HCT116 (cell line): ENCODE data around the gene NPPB. TPM values are rescaled to one million over a fixed set of nuclear protein-coding genes. Genes with fewer than 3 reads are reported as not detected.

Source experiments
- ATAC-seq: fragments of 200-7000 bp; cut with Tn5 transposase; 2 replicates; pipeline ENCODE4 v1.9.1; 2020; ENCODE audit warnings: mild to moderate bottlenecking, moderate library complexity
- BruUV-seq: library from RNA; stranded (reverse); fragments of 400-500 nt; replicated peaks from 2 replicates; lab custom pipeline; 2021; lab: Mats Ljungman, UMichigan
- CTCF ChIA-PET: fragments of 300-600 bp; sonication (Branson Sonifier 250); formaldehyde crosslinking; loops from one replicate; lab custom pipeline; 2021; ENCODE audit warnings: antibody characterized with exemption; lab: Charles Lee
- POLR2A ChIA-PET: fragments of 300-600, 350-600 bp; sonication (Branson Sonifier 250); formaldehyde crosslinking; loops from one replicate; lab custom pipeline; 2021; ENCODE audit warnings: antibody characterized with exemption; lab: Charles Lee
- RAD21 ChIA-PET, 2 experiments: fragments of 300-600 bp; sonication (Branson Sonifier 250); formaldehyde crosslinking; loops; one replicate each; lab custom pipeline; 2023; ENCODE audit warnings: low total read pairs in 2 of 2; ENCODE audit not compliant: uncharacterized antibody in 2 of 2, unreplicated experiment in 2 of 2, low non-redundant PET in 1 of 2; lab: Charles Lee
- DNase-seq: peaks from one replicate; pipeline ENCODE4 v3.0.0-alpha.2; 2010; ENCODE audit warnings: low read depth, low spot score
- H2AFZ ChIP-seq: fragments of 200-600 bp; shearing (Covaris generic), sonication (generic); 2 replicates; pipeline ENCODE4 v1.6.1; 2017; ENCODE audit warnings: low read depth, mixed run types, mixed read lengths, antibody characterized with exemption, low read length; ENCODE audit not compliant: poor library complexity, severe bottlenecking
- H3K27ac ChIP-seq: 2 replicates; pipeline ENCODE4 v1.5.1; 2012; ENCODE audit warnings: low read depth, low read length
- H3K27me3 ChIP-seq: fragments of 200-600 bp; sonication (generic); 2 replicates; pipeline ENCODE4 v1.6.1; 2016; ENCODE audit warnings: mixed run types, low read length, mixed read lengths; ENCODE audit not compliant: insufficient read depth
- H3K36me3 ChIP-seq, 2 experiments: fragments of 200-500 bp in 1 of 2; fragments of 200-600 bp in 1 of 2; sonication (Bioruptor generic) in 1 of 2; sonication (generic) in 1 of 2; 2 replicates each; pipeline versions ENCODE4 v1.5.1 to v1.6.1; 2014 to 2016; ENCODE audit warnings: low read length in 2 of 2, inconsistent platforms in 1 of 2, mixed read lengths in 1 of 2, mixed run types in 1 of 2; ENCODE audit not compliant: insufficient read depth in 2 of 2, control insufficient read depth in 1 of 2
- H3K4me1 ChIP-seq, 2 experiments: fragments of 200-600 bp in 1 of 2; sonication (generic) in 1 of 2; 2 replicates each; pipeline versions ENCODE4 v1.5.1 to v1.6.1; 2012 to 2017; ENCODE audit warnings: low read length in 2 of 2, inconsistent platforms in 1 of 2, mild to moderate bottlenecking in 1 of 2, mixed read lengths in 1 of 2, mixed run types in 1 of 2, moderate library complexity in 1 of 2; ENCODE audit not compliant: insufficient read depth in 2 of 2, control insufficient read depth in 1 of 2
- H3K4me2 ChIP-seq: fragments of 200-600 bp; sonication (generic); 2 replicates; pipeline ENCODE4 v1.6.1; 2017; ENCODE audit warnings: mixed run types, low read length, mixed read lengths
- H3K4me3 ChIP-seq, 2 experiments: fragments of 200-600 bp in 1 of 2; sonication (generic) in 1 of 2; replicated peaks in 1 of 2; 2 replicates each; pipeline ENCODE4 v1.5.1; 2011 to 2016; ENCODE audit warnings: low read length in 2 of 2, control low read depth in 1 of 2, low read depth in 1 of 2, mild to moderate bottlenecking in 1 of 2, mixed read lengths in 1 of 2, mixed run types in 1 of 2
- H3K79me2 ChIP-seq: fragments of 200-600 bp; sonication (generic); 2 replicates; pipeline ENCODE4 v1.6.1; 2017; ENCODE audit warnings: mild to moderate bottlenecking, mixed run types, low read length, moderate library complexity, mixed read lengths; ENCODE audit not compliant: insufficient read depth
- H3K9ac ChIP-seq: fragments of 200-600 bp; sonication (generic); 2 replicates; pipeline ENCODE4 v1.6.1; 2016; ENCODE audit warnings: low read length, mixed read lengths
- H3K9me2 ChIP-seq: fragments of 200-600 bp; sonication (generic), shearing (Covaris generic); 2 replicates; pipeline ENCODE4 v1.6.1; 2017; ENCODE audit warnings: mixed run types, mild to moderate bottlenecking, moderate library complexity; ENCODE audit not compliant: insufficient read depth
- H3K9me3 ChIP-seq, 2 experiments: fragments of 200-500 bp in 1 of 2; fragments of 200-600 bp in 1 of 2; sonication (Bioruptor generic) in 1 of 2; sonication (generic) in 1 of 2; 2 replicates each; pipeline ENCODE4 v1.6.1; 2014 to 2017; ENCODE audit warnings: low read length in 2 of 2, mixed read lengths in 2 of 2, inconsistent platforms in 1 of 2, low read depth in 1 of 2, mild to moderate bottlenecking in 1 of 2, mixed run types in 1 of 2, moderate library complexity in 1 of 2; ENCODE audit not compliant: control insufficient read depth in 1 of 2, insufficient read depth in 1 of 2
- H4K20me1 ChIP-seq: fragments of 200-600 bp; sonication (generic), shearing (Covaris generic); 2 replicates; pipeline ENCODE4 v1.6.1; 2017; ENCODE audit warnings: mixed run types, mild to moderate bottlenecking, moderate library complexity; ENCODE audit not compliant: insufficient read depth
- CEBPB ChIP-seq: IDR thresholded peaks from 2 replicates; pipeline ENCODE4 v1.6.1; 2012; ENCODE audit warnings: low read depth
- EGR1 ChIP-seq: IDR thresholded peaks from 2 replicates; pipeline ENCODE4 v1.6.1; 2012; ENCODE audit warnings: low read depth
- ELF1 ChIP-seq: IDR thresholded peaks from 2 replicates; pipeline ENCODE4 v1.6.1; 2012; ENCODE audit warnings: low read depth, borderline replicate concordance
- EZH2phosphoT487 ChIP-seq: fragments of 200-600 bp; IDR thresholded peaks from 2 replicates; pipeline ENCODE4 v1.6.1; 2018; ENCODE audit warnings: antibody characterized with exemption, borderline replicate concordance
- FOSL1 ChIP-seq: IDR thresholded peaks from 2 replicates; pipeline ENCODE4 v1.6.1; 2012; ENCODE audit warnings: low read depth
- JUND ChIP-seq: IDR thresholded peaks from 2 replicates; pipeline ENCODE4 v1.6.1; 2012
- RAD21 ChIP-seq: IDR thresholded peaks from 2 replicates; pipeline ENCODE4 v1.6.1; 2012; ENCODE audit warnings: low read depth, mild to moderate bottlenecking
- TCF7L2 ChIP-seq: IDR thresholded peaks from 2 replicates; pipeline ENCODE4 v1.7.0; 2011; ENCODE audit warnings: borderline replicate concordance, inconsistent platforms; ENCODE audit not compliant: insufficient read depth, insufficient read length; ENCODE audit errors: extremely low read depth
- ZFX ChIP-seq: fragments of 450-650 bp; IDR thresholded peaks from 2 replicates; pipeline ENCODE4 v1.6.1; 2017
- ZNF274 ChIP-seq: fragments of 200-500 bp; sonication (Bioruptor generic); IDR thresholded peaks from 2 replicates; pipeline ENCODE4 v1.6.1; 2014; ENCODE audit warnings: mild to moderate bottlenecking, low read depth, low read length, inconsistent platforms
- intact Hi-C: fragments of 100-400 bp; cut with micrococcal nuclease; formaldehyde crosslinking; loops from 2 replicates; pipeline ENCODE4 v1.10.0; 2022
- total RNA-seq: library from RNA; stranded (reverse); gene quantifications from one replicate; pipeline ENCODE4 v1.2.1, GENCODE V29; 2021; ENCODE audit not compliant: unreplicated experiment
- TF ChIP-seq, protein P1 (sequence below), 3 experiments: fragments of 200-600 bp in 1 of 3; sonication (generic) in 1 of 3; IDR thresholded peaks in 2 of 3; conservative IDR thresholded peaks in 1 of 3; 2 replicates each; pipeline ENCODE4 v1.5.1; 2012 to 2017; ENCODE audit warnings: low read depth in 2 of 3, low read length in 2 of 3, antibody characterized with exemption in 1 of 3, borderline replicate concordance in 1 of 3, control low read depth in 1 of 3, mild to moderate bottlenecking in 1 of 3, mixed read lengths in 1 of 3, mixed run types in 1 of 3, moderate library complexity in 1 of 3; ENCODE audit not compliant: insufficient read depth in 1 of 3
- TF ChIP-seq, protein P2 (sequence below): IDR thresholded peaks from 2 replicates; pipeline ENCODE4 v1.6.1; 2012

Gene NPPB
- total RNA-seq, 1 experiment from 2014 or later: not detected

DNA sequence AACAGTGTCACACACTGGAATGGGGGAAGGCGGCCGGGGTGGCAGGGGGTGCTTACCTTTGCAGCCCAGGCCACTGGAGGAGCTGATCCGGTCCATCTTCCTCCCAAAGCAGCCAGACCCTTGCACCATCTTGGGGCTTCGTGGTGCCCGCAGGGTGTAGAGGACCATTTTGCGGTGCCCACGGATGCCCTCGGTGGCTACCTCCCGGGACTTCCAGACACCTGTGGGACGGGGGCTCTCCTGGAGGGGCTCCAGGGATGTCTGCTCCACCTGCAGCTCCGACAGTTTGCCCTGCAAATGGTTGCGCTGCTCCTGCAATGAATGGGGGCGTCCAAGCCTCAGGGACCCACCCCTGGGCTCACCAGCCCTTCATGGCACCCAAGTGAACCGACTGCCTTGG is 587 bp downstream of the NPPB start:
- ChIA-PET RAD21 (no interaction called here), POLR2A (no interaction called here), CTCF (no interaction called here)
- no peaks in the 10 kb centered on the region for H3K9me2 ChIP-seq
- H3K9ac ChIP-seq: no peak overlapping the region
- no peak for TF ChIP-seq TCF7L2
- TF ChIP-seq EZH2phosphoT487: no peak
- no peak for TF ChIP-seq ZFX
- no peak for TF ChIP-seq ELF1
- no peak for TF ChIP-seq RAD21
- no peak for TF ChIP-seq EGR1
- no peak for TF ChIP-seq CEBPB
- TF ChIP-seq ZNF274: no peak
- no peak for TF ChIP-seq JUND
- H3K4me3 ChIP-seq: no peak overlapping the region
- H3K4me1 ChIP-seq: peaks cover 4 to 8% of the 10 kb centered on the region in 2 experiments; a peak in 3 of 4 replicates
- H3K4me2 ChIP-seq: no peak overlapping the region
- H4K20me1 ChIP-seq: no peaks in the 10 kb centered on the region
- peaks cover 56% of the 10 kb centered on the region for H3K27me3 ChIP-seq
- no peak for ATAC-seq
- H2AFZ ChIP-seq: no peak overlapping the region
- H3K79me2 ChIP-seq: no peaks in the 10 kb centered on the region
- no peaks in the 10 kb centered on the region for H3K9me3 ChIP-seq
- no peaks in the 10 kb centered on the region for H3K36me3 ChIP-seq
- BruUV-seq: no TSS peak
- intact Hi-C loops: no loop called here
- H3K27ac ChIP-seq: no peak overlapping the region
- no peak for DNase-seq

DNA sequence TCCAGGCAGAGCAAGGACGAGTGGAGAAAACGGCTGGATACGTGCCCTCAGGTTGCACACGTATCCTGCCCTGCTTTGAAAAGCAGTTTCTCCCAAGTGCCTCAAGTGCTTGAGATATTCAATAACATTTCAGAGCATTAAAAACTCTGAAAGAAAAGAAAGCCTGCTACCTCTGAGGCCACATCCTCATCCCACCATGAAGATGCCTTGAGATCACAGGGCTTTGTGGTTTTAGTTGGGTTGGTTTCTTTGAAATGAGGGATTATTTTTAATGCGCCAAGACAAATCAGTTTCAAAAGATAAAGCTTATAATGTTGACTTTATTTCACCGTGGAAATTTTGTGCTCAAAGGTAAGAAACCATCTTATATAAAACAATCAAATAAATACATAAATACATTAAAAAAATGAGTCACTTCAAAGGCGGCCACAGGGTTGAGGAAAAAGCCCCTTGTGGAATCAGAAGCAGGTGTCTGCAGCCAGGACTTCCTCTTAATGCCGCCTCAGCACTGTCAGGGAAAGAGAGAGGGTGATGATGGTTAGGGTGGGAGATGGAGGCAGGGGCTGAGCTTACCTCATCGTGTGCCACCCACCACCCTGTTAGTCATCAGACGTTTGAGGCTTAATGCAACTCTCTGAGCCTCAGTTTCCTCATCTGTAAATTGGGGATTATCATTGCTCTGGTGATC is 1.4 kb downstream of the NPPB start:
- CTCF ChIA-PET: no interaction called here

More for the DNA sequence above, 1.4 kb downstream of the NPPB start:
- no TSS peak for BruUV-seq
- no peaks in the 10 kb centered on the region for H3K79me2 ChIP-seq
- no peaks in the 10 kb centered on the region for H4K20me1 ChIP-seq
- no peak overlapping the region for H3K4me2 ChIP-seq
- intact Hi-C loops: no loop called here
- ChIA-PET POLR2A (no interaction called here), RAD21 (no interaction called here)
- no peaks in the 10 kb centered on the region for H3K9me3 ChIP-seq
- ATAC-seq: no peak
- peaks cover 53% of the 10 kb centered on the region for H3K27me3 ChIP-seq
- no peak for DNase-seq
- H3K36me3 ChIP-seq: no peaks in the 10 kb centered on the region
- TF ChIP-seq, protein P1, sequence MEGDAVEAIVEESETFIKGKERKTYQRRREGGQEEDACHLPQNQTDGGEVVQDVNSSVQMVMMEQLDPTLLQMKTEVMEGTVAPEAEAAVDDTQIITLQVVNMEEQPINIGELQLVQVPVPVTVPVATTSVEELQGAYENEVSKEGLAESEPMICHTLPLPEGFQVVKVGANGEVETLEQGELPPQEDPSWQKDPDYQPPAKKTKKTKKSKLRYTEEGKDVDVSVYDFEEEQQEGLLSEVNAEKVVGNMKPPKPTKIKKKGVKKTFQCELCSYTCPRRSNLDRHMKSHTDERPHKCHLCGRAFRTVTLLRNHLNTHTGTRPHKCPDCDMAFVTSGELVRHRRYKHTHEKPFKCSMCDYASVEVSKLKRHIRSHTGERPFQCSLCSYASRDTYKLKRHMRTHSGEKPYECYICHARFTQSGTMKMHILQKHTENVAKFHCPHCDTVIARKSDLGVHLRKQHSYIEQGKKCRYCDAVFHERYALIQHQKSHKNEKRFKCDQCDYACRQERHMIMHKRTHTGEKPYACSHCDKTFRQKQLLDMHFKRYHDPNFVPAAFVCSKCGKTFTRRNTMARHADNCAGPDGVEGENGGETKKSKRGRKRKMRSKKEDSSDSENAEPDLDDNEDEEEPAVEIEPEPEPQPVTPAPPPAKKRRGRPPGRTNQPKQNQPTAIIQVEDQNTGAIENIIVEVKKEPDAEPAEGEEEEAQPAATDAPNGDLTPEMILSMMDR (IDR thresholded peaks at IDR 0.05 in 2 of 3, conservative IDR thresholded peaks at IDR 0.05 in 1 of 3; ENCODE audit: borderline replicate concordance in 1 of 3, insufficient read depth in 1 of 3, low read depth in 2 of 3, low read length in 2 of 3): no peak
- TF ChIP-seq, protein P2, sequence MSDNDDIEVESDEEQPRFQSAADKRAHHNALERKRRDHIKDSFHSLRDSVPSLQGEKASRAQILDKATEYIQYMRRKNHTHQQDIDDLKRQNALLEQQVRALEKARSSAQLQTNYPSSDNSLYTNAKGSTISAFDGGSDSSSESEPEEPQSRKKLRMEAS: no peak
- TF ChIP-seq FOSL1: no peak
- no peaks in the 10 kb centered on the region for H3K9me2 ChIP-seq
- H3K9ac ChIP-seq: no peak overlapping the region
- no peak overlapping the region for H2AFZ ChIP-seq
- no peaks in the 10 kb centered on the region for H3K4me1 ChIP-seq
- no peak overlapping the region for H3K4me3 ChIP-seq
- no peak overlapping the region for H3K27ac ChIP-seq
